ENCODE data around the gene DTNA. TPM values are rescaled to one million over a fixed set of nuclear protein-coding genes. Genes with fewer than 3 reads are reported as not detected.
A peak's percentile ranks its signal among the peaks of the same experiment; 100 is the strongest.

The DTNA gene
- total and polyA plus RNA-seq, 2 donors from 2014 or later = 6.2 to 22.3 TPM

DNA sequence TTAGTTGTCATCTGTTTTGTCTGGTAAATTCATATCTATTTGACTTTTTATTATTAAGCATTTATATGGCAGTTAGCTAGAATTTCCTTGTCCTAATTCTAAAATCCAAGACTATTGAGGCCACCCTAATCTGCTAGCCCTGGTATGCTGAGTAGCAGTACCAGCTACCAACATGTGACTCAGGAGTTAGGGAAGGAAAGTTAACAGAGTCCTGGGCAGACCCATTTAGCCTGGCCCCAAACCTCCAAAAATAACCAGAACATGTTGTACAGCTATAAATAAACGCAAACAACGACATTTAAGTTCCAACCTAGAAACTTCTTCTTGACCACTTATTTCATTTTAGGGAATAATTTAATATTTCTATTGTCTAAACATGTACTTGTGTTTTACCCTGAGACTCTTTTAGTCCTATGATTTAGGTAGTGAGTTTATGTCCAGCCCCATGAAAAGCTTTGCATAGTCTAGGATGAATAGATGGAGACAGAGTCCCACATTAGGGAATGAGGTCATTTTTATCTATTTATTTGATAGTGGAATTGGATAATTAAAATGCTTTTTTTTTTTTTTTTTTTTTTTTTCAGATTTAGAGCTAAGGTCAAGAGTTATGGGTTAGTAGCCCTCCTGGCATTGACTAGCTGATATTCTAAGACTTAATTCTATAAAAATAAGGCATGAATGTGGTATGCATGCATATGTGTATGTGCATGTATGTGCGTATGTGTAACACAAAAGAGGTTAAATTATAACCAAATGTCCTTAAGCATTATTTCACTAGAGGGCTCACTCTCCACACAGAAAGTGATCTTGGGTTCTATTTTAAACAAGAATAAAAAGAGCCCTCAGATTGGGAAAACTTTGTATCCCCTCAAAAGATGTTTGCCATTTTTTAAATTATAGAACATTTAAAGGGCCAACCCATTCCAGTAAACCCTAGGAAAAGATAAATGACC, 171.1 kb downstream of the DTNA start:
- no peak overlapping the region for H3K4me3 ChIP-seq (ENCODE audit: low read length in 3 of 3)
- intact Hi-C loops (cut with DNase I) = no loop called here
- FAIRE-seq (no peak), DNase-seq (peak in 1 of 5 donors; percentile 18)
- no peaks in the 10 kb centered on the region for H3K27me3 ChIP-seq (ENCODE audit: control insufficient read depth, insufficient read depth, low read length)
- no peaks in the 10 kb centered on the region for H3K36me3 ChIP-seq (ENCODE audit: control insufficient read depth in 2 of 3, insufficient read depth in 3 of 3, low read length in 3 of 3)
- TF ChIP-seq, protein P1, sequence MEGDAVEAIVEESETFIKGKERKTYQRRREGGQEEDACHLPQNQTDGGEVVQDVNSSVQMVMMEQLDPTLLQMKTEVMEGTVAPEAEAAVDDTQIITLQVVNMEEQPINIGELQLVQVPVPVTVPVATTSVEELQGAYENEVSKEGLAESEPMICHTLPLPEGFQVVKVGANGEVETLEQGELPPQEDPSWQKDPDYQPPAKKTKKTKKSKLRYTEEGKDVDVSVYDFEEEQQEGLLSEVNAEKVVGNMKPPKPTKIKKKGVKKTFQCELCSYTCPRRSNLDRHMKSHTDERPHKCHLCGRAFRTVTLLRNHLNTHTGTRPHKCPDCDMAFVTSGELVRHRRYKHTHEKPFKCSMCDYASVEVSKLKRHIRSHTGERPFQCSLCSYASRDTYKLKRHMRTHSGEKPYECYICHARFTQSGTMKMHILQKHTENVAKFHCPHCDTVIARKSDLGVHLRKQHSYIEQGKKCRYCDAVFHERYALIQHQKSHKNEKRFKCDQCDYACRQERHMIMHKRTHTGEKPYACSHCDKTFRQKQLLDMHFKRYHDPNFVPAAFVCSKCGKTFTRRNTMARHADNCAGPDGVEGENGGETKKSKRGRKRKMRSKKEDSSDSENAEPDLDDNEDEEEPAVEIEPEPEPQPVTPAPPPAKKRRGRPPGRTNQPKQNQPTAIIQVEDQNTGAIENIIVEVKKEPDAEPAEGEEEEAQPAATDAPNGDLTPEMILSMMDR (IDR thresholded peaks at IDR 0.05; ENCODE audit: borderline replicate concordance, extremely low read depth, insufficient read depth) = no peak
- no peak overlapping the region for H3K9ac ChIP-seq (ENCODE audit: low read length in 3 of 3)
- H3K4me1 ChIP-seq (ENCODE audit: control insufficient read depth in 2 of 3, insufficient read depth in 2 of 3, low read depth in 1 of 3, low read length in 3 of 3) = no peaks in the 10 kb centered on the region
- no peak overlapping the region for H3K27ac ChIP-seq (ENCODE audit: low read depth in 2 of 2, low read length in 2 of 2)
- H3K9me3 ChIP-seq (ENCODE audit: control insufficient read depth in 2 of 3, insufficient read depth in 1 of 3, low read length in 3 of 3) = no peaks in the 10 kb centered on the region

DNA sequence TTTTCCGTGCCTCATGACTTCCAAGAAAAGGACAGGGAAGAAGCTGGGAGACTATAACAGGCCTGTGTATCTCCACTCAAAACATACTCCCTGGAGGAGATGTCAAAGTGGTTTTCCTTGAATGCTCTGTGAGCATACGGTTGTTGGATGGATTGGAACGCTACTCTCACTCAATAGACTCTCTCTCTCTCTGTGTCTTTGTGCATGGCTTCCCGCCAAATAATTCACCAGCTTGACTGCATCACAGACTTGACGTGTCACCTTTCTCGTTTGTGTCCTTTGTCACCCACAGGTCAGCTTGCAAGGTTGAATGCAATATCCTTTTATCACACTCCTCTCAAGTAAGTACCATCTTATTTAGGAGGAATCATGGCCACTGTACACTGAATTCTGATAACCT, 174.3 kb downstream of the DTNA start:
- Histone ChIP-seq H3K9ac (ENCODE audit: low read length in 3 of 3) (no peak overlapping the region), H3K4me3 (ENCODE audit: low read length in 3 of 3) (no peak overlapping the region), H3K27me3 (ENCODE audit: control insufficient read depth, insufficient read depth, low read length) (no peaks in the 10 kb centered on the region), H3K4me1 (ENCODE audit: control insufficient read depth in 2 of 3, insufficient read depth in 2 of 3, low read depth in 1 of 3, low read length in 3 of 3) (no peaks in the 10 kb centered on the region), H3K9me3 (ENCODE audit: control insufficient read depth in 2 of 3, insufficient read depth in 1 of 3, low read length in 3 of 3) (no peaks in the 10 kb centered on the region), H3K27ac (ENCODE audit: low read depth in 2 of 2, low read length in 2 of 2) (no peak overlapping the region), H3K36me3 (ENCODE audit: control insufficient read depth in 2 of 3, insufficient read depth in 3 of 3, low read length in 3 of 3) (no peaks in the 10 kb centered on the region)
- FAIRE-seq = no peak
- intact Hi-C loops (cut with DNase I) = no loop called here
- DNase-seq = no peak
- TF ChIP-seq, protein P1 (IDR thresholded peaks at IDR 0.05; ENCODE audit: borderline replicate concordance, extremely low read depth, insufficient read depth) = no peak

DNA sequence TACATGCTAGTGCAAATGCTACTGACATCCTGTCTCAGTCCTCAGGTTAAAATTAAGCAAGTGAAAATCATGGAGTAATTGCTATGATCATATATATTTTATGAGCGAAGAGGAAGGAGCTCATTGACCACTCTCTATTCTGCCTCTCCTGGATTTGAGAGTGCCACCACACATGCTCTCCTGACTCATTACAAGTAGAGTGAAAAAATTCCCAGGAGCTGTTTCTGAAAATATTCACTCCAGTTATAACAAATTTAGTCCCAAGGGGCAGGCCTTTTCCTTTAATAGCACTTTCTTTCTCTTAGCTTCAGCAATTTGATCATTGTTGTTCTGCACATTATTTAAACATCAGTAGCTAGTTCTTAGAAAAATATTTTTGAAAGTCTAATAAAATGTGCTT, 176.1 kb downstream of the DTNA start:
- H3K36me3 ChIP-seq (ENCODE audit: control insufficient read depth in 2 of 3, insufficient read depth in 3 of 3, low read length in 3 of 3) = no peaks in the 10 kb centered on the region
- H3K27me3 ChIP-seq (ENCODE audit: control insufficient read depth, insufficient read depth, low read length) = no peaks in the 10 kb centered on the region
- intact Hi-C loops (cut with DNase I) = no loop called here
- FAIRE-seq = no peak
- no peak for DNase-seq
- H3K4me3 ChIP-seq (ENCODE audit: low read length in 3 of 3) = no peak overlapping the region
- H3K27ac ChIP-seq (ENCODE audit: low read depth in 2 of 2, low read length in 2 of 2) = no peak overlapping the region
- TF ChIP-seq, protein P1 (IDR thresholded peaks at IDR 0.05; ENCODE audit: borderline replicate concordance, extremely low read depth, insufficient read depth) = no peak
- H3K4me1 ChIP-seq (ENCODE audit: control insufficient read depth in 2 of 3, insufficient read depth in 2 of 3, low read depth in 1 of 3, low read length in 3 of 3) = no peaks in the 10 kb centered on the region
- H3K9ac ChIP-seq (ENCODE audit: low read length in 3 of 3) = no peak overlapping the region
- no peaks in the 10 kb centered on the region for H3K9me3 ChIP-seq (ENCODE audit: control insufficient read depth in 2 of 3, insufficient read depth in 1 of 3, low read length in 3 of 3)
